ENCODE results near the gene HRCT1. TPM values are rescaled to one million over a fixed set of nuclear protein-coding genes. Genes with fewer than 3 reads are reported as not detected.

The HRCT1 gene
- total and polyA plus RNA-seq, 2 donors (not counting 3 experiments of a cell fraction or from before 2014, with no cell fraction given), result 1.2 to 7.0 TPM

DNA sequence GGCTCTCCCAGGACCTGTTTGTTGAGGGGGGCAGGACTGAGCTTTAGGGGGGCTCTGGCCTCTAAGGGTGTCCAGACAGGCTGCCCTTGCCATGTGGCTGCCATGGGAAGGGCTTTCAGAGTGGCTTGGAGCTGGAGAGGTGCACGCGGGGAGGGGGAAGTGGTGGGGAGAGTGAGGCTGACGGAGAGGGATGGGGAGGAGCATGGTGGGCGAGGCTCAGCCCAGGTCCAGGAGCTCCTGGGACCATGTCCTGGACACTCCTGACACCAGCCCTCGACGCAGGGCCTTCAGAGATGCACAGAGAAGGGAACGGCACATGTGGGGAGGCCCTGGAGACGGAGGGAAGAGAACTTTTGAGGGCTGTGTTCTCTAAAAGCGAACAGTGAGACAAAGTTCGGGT, 5.7 kb downstream of the HRCT1 start:
- H3K4me3 ChIP-seq (replicated peaks in 1 of 3; ENCODE audit: insufficient read depth in 1 of 3, low read depth in 1 of 3, low read length in 3 of 3), result peak overlapping the region in 1 of 3 experiments; percentile 28
- H3K9me1 ChIP-seq (replicated peaks; ENCODE audit: control insufficient read depth, extremely low read depth, insufficient read depth, low read length), result no peaks in the 10 kb centered on the region
- H3K9ac ChIP-seq (replicated peaks; ENCODE audit: extremely low read depth, insufficient read depth, low read length), result peak overlapping the region; percentile 28
- CTCF ChIA-PET, result interaction anchor here (0.8 to 6.4 kb wide), 22 partner anchors 8 to 190 kb away, joined by 3 to 46 read pairs (median 5); partner anchors contain the start of genes FAM221B, HINT2, NPR2 and TMEM8B
- intact Hi-C loops (cut with micrococcal nuclease) (no loop called here), dilution Hi-C loops (cut with MboI; ENCODE audit: extremely low pct_ligation_motif_present, low sequenced_read_pairs) (no loop called here)
- FAIRE-seq, result no peak
- peaks cover 60% of the 10 kb centered on the region for H3K4me1 ChIP-seq (ENCODE audit: control insufficient read depth, extremely low read depth, insufficient read depth, low read length)
- no peaks in the 10 kb centered on the region for H4K20me1 ChIP-seq (replicated peaks; ENCODE audit: control insufficient read depth, extremely low read depth, insufficient read depth, low read length)
- TF ChIP-seq POLR2AphosphoS5 (IDR thresholded peaks at IDR 0.05; ENCODE audit: insufficient read depth, low read depth, low read length), result no peak
- TF ChIP-seq, protein P1, sequence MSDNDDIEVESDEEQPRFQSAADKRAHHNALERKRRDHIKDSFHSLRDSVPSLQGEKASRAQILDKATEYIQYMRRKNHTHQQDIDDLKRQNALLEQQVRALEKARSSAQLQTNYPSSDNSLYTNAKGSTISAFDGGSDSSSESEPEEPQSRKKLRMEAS (IDR thresholded peaks at IDR 0.05; ENCODE audit: insufficient read depth, insufficient read length), result no peak
- no peak for TF ChIP-seq MYC (IDR thresholded peaks at IDR 0.05; ENCODE audit: low read depth, low read length)
- no peak for TF ChIP-seq EZH2 (IDR thresholded peaks at IDR 0.05; ENCODE audit: borderline replicate concordance, low read depth, low read length, severe bottlenecking)
- TF ChIP-seq JUN (IDR thresholded peaks at IDR 0.05; ENCODE audit: borderline replicate concordance, insufficient read depth, insufficient read length, low read depth), result no peak
- TF ChIP-seq, protein P2, sequence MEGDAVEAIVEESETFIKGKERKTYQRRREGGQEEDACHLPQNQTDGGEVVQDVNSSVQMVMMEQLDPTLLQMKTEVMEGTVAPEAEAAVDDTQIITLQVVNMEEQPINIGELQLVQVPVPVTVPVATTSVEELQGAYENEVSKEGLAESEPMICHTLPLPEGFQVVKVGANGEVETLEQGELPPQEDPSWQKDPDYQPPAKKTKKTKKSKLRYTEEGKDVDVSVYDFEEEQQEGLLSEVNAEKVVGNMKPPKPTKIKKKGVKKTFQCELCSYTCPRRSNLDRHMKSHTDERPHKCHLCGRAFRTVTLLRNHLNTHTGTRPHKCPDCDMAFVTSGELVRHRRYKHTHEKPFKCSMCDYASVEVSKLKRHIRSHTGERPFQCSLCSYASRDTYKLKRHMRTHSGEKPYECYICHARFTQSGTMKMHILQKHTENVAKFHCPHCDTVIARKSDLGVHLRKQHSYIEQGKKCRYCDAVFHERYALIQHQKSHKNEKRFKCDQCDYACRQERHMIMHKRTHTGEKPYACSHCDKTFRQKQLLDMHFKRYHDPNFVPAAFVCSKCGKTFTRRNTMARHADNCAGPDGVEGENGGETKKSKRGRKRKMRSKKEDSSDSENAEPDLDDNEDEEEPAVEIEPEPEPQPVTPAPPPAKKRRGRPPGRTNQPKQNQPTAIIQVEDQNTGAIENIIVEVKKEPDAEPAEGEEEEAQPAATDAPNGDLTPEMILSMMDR (IDR thresholded peaks at IDR 0.05; ENCODE audit: extremely low read depth in 1 of 2, insufficient read depth in 1 of 2, low read depth in 1 of 2, low read length in 2 of 2), result no peak
- TF ChIP-seq POLR2A (IDR thresholded peaks at IDR 0.05; ENCODE audit: low read depth, low read length), result no peak
- TF ChIP-seq GATA2 (IDR thresholded peaks at IDR 0.05; ENCODE audit: insufficient read depth, insufficient read length, low read depth, low read length), result no peak
- TF ChIP-seq FOS (IDR thresholded peaks at IDR 0.05; ENCODE audit: borderline replicate concordance, insufficient read depth, low read length), result no peak
- POLR2A ChIA-PET, result no interaction called here
- no peak overlapping the region for H2AFZ ChIP-seq (ENCODE audit: low read depth, low read length)
- peak overlapping the region; percentile 63 for H3K4me2 ChIP-seq (ENCODE audit: insufficient read depth, low read length)
- no peaks in the 10 kb centered on the region for H3K27me3 ChIP-seq (ENCODE audit: control insufficient read depth in 2 of 2, insufficient read depth in 2 of 2, low read length in 2 of 2)
- no peak for DNase-seq (ENCODE audit: low read depth, low spot score)
- H3K27ac ChIP-seq (ENCODE audit: insufficient read depth, low read depth, low read length), result peak overlapping the region; percentile 7
- H3K79me2 ChIP-seq (ENCODE audit: control insufficient read depth, insufficient read depth, low read length), result peaks cover 36% of the 10 kb centered on the region
- no TSS peak for BruUV-seq (replicated peaks)
- H3K36me3 ChIP-seq (ENCODE audit: control insufficient read depth in 2 of 2, extremely low read depth in 1 of 2, insufficient read depth in 2 of 2, low read length in 2 of 2), result no peaks in the 10 kb centered on the region
- H3K9me3 ChIP-seq (replicated peaks; ENCODE audit: control insufficient read depth, insufficient read depth, low read length), result no peaks in the 10 kb centered on the region
